ENCODE results near the gene BRPF3.

DNA sequence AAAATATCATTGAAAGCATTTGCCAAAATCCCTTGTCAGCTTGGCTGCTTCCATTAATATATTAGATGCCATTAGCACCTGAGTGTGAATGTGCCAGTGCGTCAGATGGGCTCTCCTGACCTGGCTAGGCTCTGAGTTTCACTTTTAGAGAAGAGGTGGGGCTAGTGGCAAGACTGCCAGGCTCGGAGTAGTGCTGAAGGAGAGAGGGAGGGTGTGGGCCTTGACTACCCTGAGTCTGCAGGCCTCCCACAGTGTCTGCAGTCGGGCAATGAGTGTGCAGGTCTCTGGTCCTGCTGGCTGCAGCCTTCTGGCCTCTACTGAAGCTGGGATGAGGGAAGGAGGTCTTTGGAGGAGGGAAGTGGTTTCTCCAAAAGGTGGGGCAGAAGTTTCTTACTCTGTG lies 38.8 kb downstream of the BRPF3 start:
- TF ChIP-seq, protein P1, sequence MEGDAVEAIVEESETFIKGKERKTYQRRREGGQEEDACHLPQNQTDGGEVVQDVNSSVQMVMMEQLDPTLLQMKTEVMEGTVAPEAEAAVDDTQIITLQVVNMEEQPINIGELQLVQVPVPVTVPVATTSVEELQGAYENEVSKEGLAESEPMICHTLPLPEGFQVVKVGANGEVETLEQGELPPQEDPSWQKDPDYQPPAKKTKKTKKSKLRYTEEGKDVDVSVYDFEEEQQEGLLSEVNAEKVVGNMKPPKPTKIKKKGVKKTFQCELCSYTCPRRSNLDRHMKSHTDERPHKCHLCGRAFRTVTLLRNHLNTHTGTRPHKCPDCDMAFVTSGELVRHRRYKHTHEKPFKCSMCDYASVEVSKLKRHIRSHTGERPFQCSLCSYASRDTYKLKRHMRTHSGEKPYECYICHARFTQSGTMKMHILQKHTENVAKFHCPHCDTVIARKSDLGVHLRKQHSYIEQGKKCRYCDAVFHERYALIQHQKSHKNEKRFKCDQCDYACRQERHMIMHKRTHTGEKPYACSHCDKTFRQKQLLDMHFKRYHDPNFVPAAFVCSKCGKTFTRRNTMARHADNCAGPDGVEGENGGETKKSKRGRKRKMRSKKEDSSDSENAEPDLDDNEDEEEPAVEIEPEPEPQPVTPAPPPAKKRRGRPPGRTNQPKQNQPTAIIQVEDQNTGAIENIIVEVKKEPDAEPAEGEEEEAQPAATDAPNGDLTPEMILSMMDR (IDR thresholded peaks at IDR 0.05 in 4 of 5, conservative IDR thresholded peaks at IDR 0.05 in 1 of 5): no peak
- no peak for TF ChIP-seq POLR2A (IDR thresholded peaks at IDR 0.05)

All from gastrocnemius medialis (tissue), 4 donors.